ENCODE measurements around the gene HLA-E.
"Not testable (repeated sequence)": the region's sequence is repeated elsewhere in the genome, so short reads cannot be mapped to it uniquely, and the experiment has no call there.

HLA-E gene

DNA sequence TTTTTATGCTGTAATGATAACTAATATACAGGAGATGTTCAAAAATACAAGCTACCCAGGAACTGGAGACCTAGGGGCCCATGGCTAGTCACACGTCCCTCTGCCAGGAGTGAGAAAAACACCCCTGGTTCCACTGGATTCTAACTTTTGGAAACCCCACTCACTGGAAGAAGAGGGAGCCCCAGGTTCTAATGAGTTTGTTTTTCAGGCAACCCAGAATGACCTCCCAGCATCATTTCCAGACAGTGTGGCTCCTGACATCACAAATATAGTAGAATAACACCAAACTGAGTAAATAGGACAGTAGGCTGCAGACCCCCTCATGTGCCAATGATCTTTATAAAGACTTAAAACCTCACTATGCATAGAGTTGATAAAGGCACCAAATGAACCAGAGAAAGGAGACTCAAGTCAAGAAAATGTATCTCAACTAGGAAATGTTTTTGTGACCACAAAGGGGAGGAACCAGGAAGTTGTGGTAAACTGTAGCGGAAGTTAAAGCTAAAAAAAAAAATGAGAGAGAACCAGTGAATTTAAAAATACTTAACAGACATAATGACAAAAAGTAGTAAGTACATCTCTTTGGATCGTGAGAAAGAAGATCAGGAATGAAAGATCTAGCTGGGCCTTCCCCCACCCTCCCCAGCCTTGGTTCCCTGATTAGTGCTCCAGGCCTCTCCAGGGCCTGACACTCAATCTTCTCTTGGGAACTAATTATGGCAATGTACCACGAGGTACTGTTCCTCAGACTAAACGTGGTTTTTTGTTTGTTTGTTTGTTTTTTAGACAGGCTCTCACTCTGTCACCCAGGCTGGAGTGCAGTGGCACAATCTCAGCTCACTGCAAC is 19.8 kb downstream of the HLA-E start:
- DNase-seq, result peak; percentile 68 to 82 (median 78)

GRCh38 chr6:30510419-30511168 is 21.3 kb downstream of the HLA-E start:
- DNase-seq, result peak in 1 of 4 experiments; percentile 54

DNA sequence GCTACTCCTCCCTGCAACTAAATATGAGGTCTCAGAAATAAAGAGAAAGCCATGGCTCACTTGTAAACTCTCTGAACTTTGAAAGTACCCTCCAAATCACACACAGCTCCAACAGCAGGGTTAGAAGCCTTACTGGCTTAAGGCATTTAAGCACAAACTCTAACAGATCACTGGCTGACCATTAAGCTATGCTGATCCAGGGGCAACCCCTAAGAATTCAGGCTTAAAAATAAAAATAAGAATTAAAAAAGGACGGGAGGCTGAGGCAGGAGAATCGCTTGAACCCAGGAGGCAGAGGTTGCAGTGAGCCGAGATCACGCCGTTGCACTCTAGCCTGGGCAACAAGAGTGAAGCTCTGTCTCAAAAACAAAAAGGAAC is 21.8 kb downstream of the HLA-E start:
- no peak for DNase-seq

DNA sequence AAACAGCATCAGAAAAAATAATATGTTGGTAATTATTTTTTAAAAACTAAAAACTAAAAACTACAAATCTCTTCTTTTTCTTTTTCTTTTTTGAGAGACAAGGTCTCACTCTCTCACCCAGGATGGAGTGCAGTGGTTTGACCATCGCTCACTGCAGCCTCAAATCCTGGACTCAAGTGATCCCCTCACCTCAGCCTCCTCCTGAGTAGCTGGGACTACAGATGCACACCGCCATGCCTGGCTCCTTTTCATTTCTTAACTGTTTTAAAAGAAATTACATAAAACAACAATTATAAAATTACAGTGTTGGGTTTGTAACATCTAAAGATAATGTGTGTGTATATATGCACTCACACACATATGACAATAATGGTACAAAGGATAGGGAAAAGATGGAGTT is 24.1 kb downstream of the HLA-E start:
- DNase-seq, result no peak

GRCh38 chr6:30515106-30515505 is 25.8 kb downstream of the HLA-E start:
- DNase-seq, result no peak

DNA sequence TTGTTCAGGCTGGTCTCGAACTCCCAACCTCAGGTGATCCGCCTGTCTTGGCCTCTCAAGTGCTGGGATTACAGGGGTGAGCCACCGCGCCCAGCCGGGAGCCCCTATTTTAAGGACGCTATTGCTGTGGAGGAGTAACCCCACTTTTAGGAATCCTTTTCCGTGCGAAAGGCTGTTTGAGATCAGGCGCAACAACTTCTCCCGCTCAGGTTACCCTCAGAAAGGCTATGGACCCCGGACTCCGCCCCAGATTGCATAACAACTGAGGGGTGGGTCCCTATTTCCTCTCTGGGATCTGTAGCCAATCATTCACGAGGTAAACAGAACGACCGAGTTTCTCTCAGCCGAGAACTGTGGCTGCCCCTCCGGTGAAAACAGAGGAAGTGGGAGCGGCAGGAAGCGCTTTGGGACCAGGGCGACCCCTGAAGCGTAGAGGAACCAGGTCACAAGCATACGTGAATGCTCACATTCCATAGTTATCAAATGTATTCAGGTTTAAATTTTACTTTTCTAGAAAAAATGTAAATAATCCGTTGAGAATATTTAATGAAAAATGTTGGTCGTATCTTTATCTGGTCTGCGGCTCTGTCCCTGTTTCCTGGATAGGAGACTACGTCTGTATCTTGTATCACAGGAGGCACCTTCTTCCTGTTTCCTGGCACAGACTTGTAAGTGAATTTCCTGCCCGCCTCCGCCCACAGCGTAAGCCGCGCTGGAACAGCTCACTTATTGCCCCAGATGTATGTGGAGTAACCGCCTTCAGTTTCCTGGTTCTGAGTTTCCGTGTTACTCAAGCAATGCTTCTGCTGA is 26.8 kb downstream of the HLA-E start:
- DNase-seq, result peak; percentile 96 to 100 (median 98)

GRCh38 chr6:30516754-30517076 is 27.4 kb downstream of the HLA-E start:
- DNase-seq, result not testable (repeated sequence)

DNA sequence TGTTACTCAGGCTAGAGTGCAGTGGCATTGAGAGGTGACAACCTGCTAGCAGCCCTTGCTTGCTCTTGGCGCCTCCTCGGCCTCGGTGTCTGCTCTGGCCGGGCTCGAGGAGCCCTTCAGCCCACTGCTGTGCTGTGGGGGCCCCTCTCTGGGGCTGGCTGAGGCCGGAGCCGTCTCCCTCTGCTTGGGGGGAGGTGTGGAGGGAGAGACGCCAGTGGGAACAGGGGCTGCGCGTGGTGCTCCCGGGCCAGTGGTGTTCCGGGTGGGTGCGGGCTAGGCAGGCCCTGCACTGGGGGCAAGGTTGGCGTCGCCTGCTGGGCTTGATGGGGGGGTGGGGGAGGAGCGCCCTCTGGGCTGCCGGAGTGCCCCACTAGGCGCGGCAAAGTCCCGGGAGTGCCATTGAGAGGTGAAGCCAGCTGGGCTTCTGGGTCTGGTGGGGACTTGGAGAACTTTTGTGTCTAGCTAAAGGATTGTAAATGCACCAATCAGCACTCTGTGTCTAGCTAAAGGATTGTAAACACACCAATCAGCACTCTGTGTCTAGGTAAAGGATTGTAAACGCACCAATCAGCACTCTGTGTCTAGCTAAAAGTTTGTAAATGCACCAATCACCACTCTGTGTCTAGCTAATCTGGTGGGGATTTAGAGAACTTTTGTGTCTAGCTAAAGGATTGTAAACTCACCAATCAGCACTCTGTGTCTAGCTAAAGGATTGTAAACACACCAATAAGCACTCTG is 28.6 kb downstream of the HLA-E start:
- DNase-seq, result not testable (repeated sequence)

DNA sequence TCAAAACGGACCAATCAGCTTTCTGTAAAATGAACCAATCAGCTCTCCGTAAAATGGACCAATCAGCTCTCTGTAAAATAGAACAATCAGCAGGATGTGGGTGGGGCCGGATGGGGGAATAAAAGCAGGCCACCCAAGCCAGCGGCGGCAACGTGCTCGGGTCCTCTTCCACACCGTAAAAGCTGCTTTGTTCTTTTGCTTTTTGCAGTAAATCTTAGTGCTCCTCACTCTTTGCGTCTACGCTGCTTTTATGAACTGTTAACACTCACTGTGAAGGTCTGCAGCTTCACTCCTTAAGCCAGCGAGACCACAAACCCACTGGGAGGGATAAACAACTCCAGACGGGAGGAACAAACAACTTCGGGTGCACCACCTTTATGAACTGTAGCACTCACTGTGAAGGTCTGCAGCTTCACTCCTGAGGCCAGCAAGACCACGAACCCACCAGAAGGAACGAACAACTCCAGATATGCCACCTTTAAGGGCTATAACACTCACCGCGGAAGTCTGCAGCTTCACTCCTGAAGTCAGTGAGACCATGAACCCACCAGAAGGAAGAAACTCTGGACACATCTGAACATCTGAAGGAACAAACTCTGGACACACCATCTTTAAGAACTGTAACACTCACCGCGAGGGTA is 29.3 kb downstream of the HLA-E start:
- not testable (repeated sequence) for DNase-seq

DNA sequence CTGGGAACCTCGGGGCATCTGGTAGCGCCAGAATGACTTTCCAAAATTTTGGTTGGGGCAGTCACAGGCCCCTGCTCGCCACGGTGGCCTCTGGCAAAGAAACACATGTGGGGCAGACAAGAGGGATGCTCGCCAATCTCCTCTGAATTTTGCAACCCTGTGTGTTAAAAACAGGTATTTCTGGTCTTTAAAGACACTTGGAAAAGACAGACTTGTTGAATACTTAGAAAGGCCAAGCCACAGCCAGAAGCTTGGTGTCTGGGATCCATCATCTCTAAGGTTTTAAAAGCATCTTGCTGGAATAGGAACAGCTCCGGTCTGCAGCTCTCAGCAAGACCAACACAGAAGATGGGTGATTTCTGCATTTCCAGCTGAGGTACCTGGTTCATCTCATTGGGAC is 31.2 kb downstream of the HLA-E start:
- DNase-seq, result no peak

GRCh38 chr6:30521082-30521481 is 31.8 kb downstream of the HLA-E start:
- DNase-seq, result not testable (repeated sequence)

DNA sequence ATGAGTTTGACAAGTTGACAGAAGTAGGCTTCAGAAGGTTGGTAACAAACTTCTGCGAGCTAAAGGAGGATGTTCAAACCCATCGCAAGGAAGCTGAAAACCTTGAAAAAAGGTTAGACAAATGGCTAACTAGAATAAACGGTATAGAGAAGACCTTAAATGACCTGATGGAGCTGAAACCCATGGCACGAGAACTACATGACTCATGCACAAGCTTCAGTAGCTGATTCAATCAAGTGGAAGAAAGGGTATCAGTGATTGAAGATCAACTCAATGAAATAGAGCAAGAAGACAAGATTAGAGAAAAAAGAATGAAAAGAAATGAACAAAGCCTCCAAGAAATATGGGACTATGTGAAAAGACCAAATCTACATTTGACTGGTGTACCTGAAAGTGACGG is 32.6 kb downstream of the HLA-E start:
- DNase-seq, result peak in 2 of 4 experiments; percentile 31 to 38

GRCh38 chr6:30526444-30526843 is 37.1 kb downstream of the HLA-E start:
- not testable (repeated sequence) for DNase-seq

DNA sequence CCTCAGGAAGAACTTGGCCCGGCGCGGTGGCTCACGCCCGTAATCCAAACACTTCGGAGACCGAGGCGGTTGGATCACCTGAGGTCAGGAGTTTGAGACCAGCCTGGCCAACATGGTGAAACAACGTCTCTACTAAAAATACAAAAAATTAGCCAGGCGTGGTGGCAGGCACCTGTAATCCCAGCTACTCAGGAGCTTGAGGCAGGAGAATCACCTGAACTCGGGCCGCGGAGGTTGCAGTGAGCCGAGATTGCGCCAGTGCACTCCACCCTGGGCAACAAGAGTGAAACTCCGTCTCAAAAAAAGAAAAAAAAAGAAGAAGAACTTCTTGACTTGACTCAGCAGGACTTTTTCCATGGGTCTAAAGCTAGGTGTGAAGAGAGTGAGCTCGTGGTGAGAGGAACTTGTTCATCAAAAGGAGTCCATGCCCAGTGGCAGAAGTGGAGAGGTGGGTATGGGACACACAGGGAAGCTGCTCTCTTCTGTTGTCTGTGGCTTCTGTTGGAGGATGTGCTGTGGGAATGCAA is 40.1 kb downstream of the HLA-E start:
- DNase-seq, result peak; percentile 30 to 69 (median 58)

GRCh38 chr6:30530014-30530413 is 40.7 kb downstream of the HLA-E start:
- DNase-seq, result peak; percentile 50 to 86 (median 66)

DNA sequence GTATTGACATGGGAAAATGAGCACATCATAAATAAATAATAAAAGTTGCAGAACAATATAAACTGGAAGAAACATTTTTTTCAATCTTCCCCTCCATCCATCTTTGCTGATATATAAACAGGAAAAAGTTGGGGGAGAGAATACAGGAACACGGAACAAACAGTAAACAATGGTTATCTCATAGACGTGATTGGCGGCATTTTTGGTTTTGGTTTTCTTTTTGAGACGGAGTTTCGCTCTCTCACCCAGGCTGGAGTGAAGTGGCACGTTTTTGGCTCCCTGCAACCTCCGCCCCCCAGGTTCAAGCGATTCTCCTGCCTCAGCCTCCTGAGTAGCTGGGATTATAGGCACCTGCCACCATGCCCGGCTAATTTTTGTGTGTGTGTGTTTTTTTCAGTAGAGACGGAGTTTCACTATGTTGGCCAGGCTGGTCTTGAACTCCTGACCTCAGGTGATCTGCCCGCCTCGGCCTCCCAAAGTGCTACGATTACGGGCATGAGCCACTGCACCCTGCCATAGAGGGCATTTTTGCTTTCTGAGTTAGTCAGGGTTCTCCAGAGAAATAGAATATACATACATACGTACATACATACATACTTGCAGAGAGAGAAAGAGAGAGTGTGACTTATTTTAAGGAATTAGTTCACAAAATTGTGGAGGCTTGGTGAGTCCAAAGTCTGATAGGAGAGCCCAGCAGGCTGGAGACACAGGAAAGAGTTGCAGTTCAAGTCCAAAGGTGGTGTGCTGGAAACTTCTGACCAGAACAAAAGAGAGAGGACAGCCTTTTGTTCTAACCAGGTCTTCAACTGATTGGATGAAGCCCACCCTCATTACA is 44.4 kb downstream of the HLA-E start:
- no peak for DNase-seq

GRCh38 chr6:30537931-30538330 is 48.6 kb downstream of the HLA-E start:
- peak in 1 of 4 experiments; percentile 32 for DNase-seq

DNA sequence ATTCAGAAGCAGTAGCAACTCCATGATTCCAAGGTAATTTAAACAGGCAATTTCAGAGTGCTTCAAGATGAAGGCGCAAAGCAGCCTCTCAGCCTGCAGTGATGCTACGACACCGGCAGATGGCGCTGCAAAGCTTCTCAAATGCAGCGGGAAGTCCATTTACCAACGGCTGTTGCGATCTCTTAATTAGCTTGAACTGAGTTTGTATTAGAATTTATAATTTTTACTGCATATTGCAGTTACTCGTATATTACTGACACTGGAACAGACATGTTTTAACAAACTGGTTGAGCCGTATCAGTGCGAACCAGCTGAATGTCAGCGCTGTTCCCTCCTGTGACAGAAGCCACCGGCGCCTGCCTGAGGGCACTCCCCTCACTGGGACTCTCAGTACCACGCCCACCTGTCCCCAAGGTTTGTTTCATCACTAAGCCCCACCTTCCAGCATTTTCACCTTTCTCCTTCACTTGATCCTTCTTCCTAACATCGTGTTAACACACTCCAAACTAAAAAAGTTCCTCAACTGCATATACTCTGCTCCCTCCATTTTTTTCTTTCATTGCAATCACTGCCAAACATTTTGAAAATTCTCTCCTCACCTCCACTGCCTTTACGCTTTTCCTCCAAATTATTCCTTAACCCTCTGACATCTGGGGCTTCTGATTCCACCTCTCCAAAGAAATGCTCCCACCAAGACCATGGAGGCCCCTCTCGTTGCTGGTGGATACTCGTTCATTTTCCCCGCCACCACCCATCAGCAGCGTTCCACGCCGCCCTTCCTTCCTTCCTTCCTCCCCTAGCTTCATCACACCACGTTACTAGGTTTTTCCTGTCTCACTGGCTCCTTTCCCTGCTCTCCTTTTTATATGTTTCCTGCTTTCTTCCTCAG is 52.5 kb downstream of the HLA-E start:
- peak; percentile 89 to 91 (median 90) for DNase-seq

DNA sequence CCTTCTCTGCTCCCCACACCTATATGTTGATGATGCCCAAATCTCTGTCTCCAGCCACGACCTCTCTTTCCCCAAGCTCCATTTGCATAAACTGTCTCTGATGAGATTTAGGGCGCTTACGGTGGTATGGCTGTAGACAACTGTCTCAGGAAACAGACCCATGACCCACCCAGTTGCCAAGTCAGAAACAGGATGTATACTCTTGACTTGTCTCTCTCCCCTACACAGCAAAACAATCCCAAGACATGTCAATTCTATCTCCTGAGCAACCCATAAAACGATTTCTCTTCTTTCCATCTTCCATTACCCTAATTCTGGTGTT is 53.1 kb downstream of the HLA-E start:
- no peak for DNase-seq

DNA sequence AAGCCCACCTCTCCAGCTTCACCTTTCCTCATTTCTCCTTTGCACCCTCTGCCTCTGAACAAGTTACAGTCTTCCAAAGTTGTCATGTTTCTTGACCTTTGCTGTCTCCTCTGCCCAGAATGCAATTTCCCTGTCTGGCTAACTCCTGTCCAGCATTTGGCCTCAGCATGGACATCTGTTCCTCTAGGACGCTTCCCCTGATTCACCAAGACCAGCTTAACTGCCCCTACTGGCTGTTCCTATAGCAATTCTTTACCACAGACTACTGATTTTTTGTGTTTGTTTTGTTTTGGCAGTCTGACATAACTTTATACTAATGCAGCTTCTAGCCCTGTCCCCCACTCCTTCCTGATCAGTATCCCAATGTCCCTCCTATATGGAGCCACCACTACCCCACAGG is 53.6 kb downstream of the HLA-E start:
- DNase-seq, result no peak
